Fibroblast of skin of left biceps (primary cell): ENCODE results near the gene ZNF534.
"Not testable (repeated sequence)": the region's sequence is repeated elsewhere in the genome, so short reads cannot be mapped to it uniquely, and the experiment has no call there.

Source experiments
- DNase-seq, 2 experiments: peaks; one replicate each; pipeline ENCODE4 v3.0.0-alpha.2; 2013; ENCODE audit warnings: low read depth in 2 of 2

Gene ZNF534

GRCh38 chr19:52428937-52429336 is at the start of gene ZNF534:
ZNF534 (plus strand) TSS chr19:52429148; CDS start chr19:52431475, 2,327 bp downstream.
- DNase-seq = no peak

GRCh38 chr19:52391135-52391534 is 37.8 kb upstream of the ZNF534 start:
- no peak for DNase-seq

GRCh38 chr19:52397310-52398080 is 31.5 kb upstream of the ZNF534 start, which contains the start of gene ZNF528:
ZNF528 (plus strand) TSS chr19:52397849; CDS start chr19:52402014, 4,165 bp downstream.
- peak; percentile 84 to 87 for DNase-seq

- DNase-seq = no peak
Measured at GRCh38 chr19:52398081-52398441, 30.9 kb upstream of the ZNF534 start.

- DNase-seq = no peak
Measured at GRCh38 chr19:52410276-52410675, 18.7 kb upstream of the ZNF534 start.

- DNase-seq = no peak
Measured at GRCh38 chr19:52415711-52416110, 13.2 kb upstream of the ZNF534 start.

- DNase-seq = no peak
Measured at GRCh38 chr19:52442179-52442578, 13.2 kb downstream of the ZNF534 start.

- DNase-seq = no peak
Measured at GRCh38 chr19:52444506-52444905, 15.6 kb downstream of the ZNF534 start.

- no peak for DNase-seq
Measured at GRCh38 chr19:52451241-52451640, 22.3 kb downstream of the ZNF534 start.

GRCh38 chr19:52453324-52454094 is 24.6 kb downstream of the ZNF534 start, which contains the start of gene ZNF578:
ZNF578 (plus strand) TSS chr19:52453553; CDS start chr19:52501846, 48,293 bp downstream.
- DNase-seq = peak; percentile 58

- DNase-seq = no peak
Measured at GRCh38 chr19:52464798-52465470, 36.0 kb downstream of the ZNF534 start.

GRCh38 chr19:52473655-52474350 is 44.9 kb downstream of the ZNF534 start:
- DNase-seq = no peak

GRCh38 chr19:52474351-52475127 is 45.6 kb downstream of the ZNF534 start:
- no peak for DNase-seq

- DNase-seq = not testable (repeated sequence)
Measured at GRCh38 chr19:52484111-52484743, 55.3 kb downstream of the ZNF534 start.

GRCh38 chr19:52485064-52485463 is 56.1 kb downstream of the ZNF534 start:
- not testable (repeated sequence) for DNase-seq

- DNase-seq = not testable (repeated sequence)
Measured at GRCh38 chr19:52485561-52486240, 56.8 kb downstream of the ZNF534 start.

GRCh38 chr19:52492201-52492993 is 63.4 kb downstream of the ZNF534 start:
- no peak for DNase-seq

GRCh38 chr19:52492994-52493470 is 64.1 kb downstream of the ZNF534 start:
- no peak for DNase-seq

- no peak for DNase-seq
Measured at GRCh38 chr19:52494518-52494917, 65.6 kb downstream of the ZNF534 start.
